ENCODE measurements around the gene MCM5.

MCM5 gene

GRCh38 chr22:35439365-35439717 lies 39.4 kb downstream of the MCM5 start:
- Histone ChIP-seq H3K4me2 (ENCODE audit: low read depth, low read length) (no peak overlapping the region), H3K9ac (ENCODE audit: low read length) (no peak overlapping the region), H3F3A (ENCODE audit: insufficient read depth, low read length) (no peaks in the 10 kb centered on the region), H3K4me1 (ENCODE audit: low read length) (no peaks in the 10 kb centered on the region), H3K27me3 (replicated peaks; ENCODE audit: insufficient read depth, low read length) (no peaks in the 10 kb centered on the region), H2AFZ (ENCODE audit: low read length) (no peak overlapping the region), H3K4me3 (ENCODE audit: low read length) (no peak overlapping the region), H3K79me2 (ENCODE audit: low read length) (no peaks in the 10 kb centered on the region), H3K9me3 (replicated peaks; ENCODE audit: insufficient read depth, low read length) (no peaks in the 10 kb centered on the region), H3K27ac (ENCODE audit: low read length) (no peak overlapping the region), H3K9me2 (replicated peaks; ENCODE audit: insufficient read depth, low read length) (no peaks in the 10 kb centered on the region), H3K36me3 (replicated peaks; ENCODE audit: insufficient read depth, low read length) (no peaks in the 10 kb centered on the region), H4K20me1 (ENCODE audit: insufficient read depth, low read length) (no peaks in the 10 kb centered on the region)
- TF ChIP-seq EZH2phosphoT487 (IDR thresholded peaks at IDR 0.05; ENCODE audit: low read length) (no peak), CTCF (IDR thresholded peaks at IDR 0.05; ENCODE audit: low read length) (no peak), EZH2 (optimal IDR thresholded peaks at IDR 0.05; ENCODE audit: low read depth, low read length) (no peak)
- no peak for DNase-seq

DNA sequence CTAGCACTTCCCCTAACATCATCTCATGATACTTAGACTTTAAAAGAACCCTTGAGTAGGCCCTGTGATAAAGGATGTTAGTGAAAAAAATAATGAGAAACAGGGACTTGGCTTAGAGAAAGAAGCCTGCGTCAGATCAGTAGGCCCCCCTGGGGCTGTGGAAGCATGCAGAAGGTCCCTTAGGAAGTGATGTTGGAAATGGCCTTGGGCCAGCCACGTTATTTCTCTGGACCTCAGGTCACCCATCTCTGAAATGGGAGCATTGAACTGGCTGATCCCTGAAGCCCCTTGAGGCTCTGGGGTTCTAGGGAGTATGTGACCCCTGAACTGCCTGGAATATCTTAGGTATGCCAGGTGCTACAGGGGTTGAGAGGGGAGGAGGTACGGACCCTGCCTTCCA lies 40.2 kb downstream of the MCM5 start:
- H3K9me3 ChIP-seq (replicated peaks; ENCODE audit: insufficient read depth, low read length), result no peaks in the 10 kb centered on the region
- no peak overlapping the region for H3K4me2 ChIP-seq (ENCODE audit: low read depth, low read length)
- H3K4me3 ChIP-seq (ENCODE audit: low read length), result no peak overlapping the region
- no peak for TF ChIP-seq EZH2phosphoT487 (IDR thresholded peaks at IDR 0.05; ENCODE audit: low read length)
- TF ChIP-seq EZH2 (optimal IDR thresholded peaks at IDR 0.05; ENCODE audit: low read depth, low read length), result no peak
- no peak for TF ChIP-seq CTCF (IDR thresholded peaks at IDR 0.05; ENCODE audit: low read length)
- H3F3A ChIP-seq (ENCODE audit: insufficient read depth, low read length), result no peaks in the 10 kb centered on the region
- H3K27me3 ChIP-seq (replicated peaks; ENCODE audit: insufficient read depth, low read length), result no peaks in the 10 kb centered on the region
- DNase-seq, result no peak
- no peaks in the 10 kb centered on the region for H4K20me1 ChIP-seq (ENCODE audit: insufficient read depth, low read length)
- no peaks in the 10 kb centered on the region for H3K9me2 ChIP-seq (replicated peaks; ENCODE audit: insufficient read depth, low read length)
- no peaks in the 10 kb centered on the region for H3K4me1 ChIP-seq (ENCODE audit: low read length)
- no peak overlapping the region for H2AFZ ChIP-seq (ENCODE audit: low read length)
- H3K36me3 ChIP-seq (replicated peaks; ENCODE audit: insufficient read depth, low read length), result no peaks in the 10 kb centered on the region
- no peak overlapping the region for H3K9ac ChIP-seq (ENCODE audit: low read length)
- no peak overlapping the region for H3K27ac ChIP-seq (ENCODE audit: low read length)
- H3K79me2 ChIP-seq (ENCODE audit: low read length), result no peaks in the 10 kb centered on the region

GRCh38 chr22:35441489-35442100 lies 41.7 kb downstream of the MCM5 start:
- H3K4me2 ChIP-seq (ENCODE audit: low read depth, low read length), result no peak overlapping the region
- H3F3A ChIP-seq (ENCODE audit: insufficient read depth, low read length), result no peaks in the 10 kb centered on the region
- H3K36me3 ChIP-seq (replicated peaks; ENCODE audit: insufficient read depth, low read length), result no peaks in the 10 kb centered on the region
- H3K27me3 ChIP-seq (replicated peaks; ENCODE audit: insufficient read depth, low read length), result no peaks in the 10 kb centered on the region
- no peaks in the 10 kb centered on the region for H4K20me1 ChIP-seq (ENCODE audit: insufficient read depth, low read length)
- no peaks in the 10 kb centered on the region for H3K4me1 ChIP-seq (ENCODE audit: low read length)
- no peaks in the 10 kb centered on the region for H3K9me3 ChIP-seq (replicated peaks; ENCODE audit: insufficient read depth, low read length)
- no peak overlapping the region for H3K9ac ChIP-seq (ENCODE audit: low read length)
- H2AFZ ChIP-seq (ENCODE audit: low read length), result no peak overlapping the region
- H3K79me2 ChIP-seq (ENCODE audit: low read length), result no peaks in the 10 kb centered on the region
- no peak overlapping the region for H3K4me3 ChIP-seq (ENCODE audit: low read length)
- H3K9me2 ChIP-seq (replicated peaks; ENCODE audit: insufficient read depth, low read length), result no peaks in the 10 kb centered on the region
- no peak overlapping the region for H3K27ac ChIP-seq (ENCODE audit: low read length)
- TF ChIP-seq EZH2phosphoT487 (IDR thresholded peaks at IDR 0.05; ENCODE audit: low read length), result no peak
- TF ChIP-seq EZH2 (optimal IDR thresholded peaks at IDR 0.05; ENCODE audit: low read depth, low read length), result no peak
- TF ChIP-seq CTCF (IDR thresholded peaks at IDR 0.05; ENCODE audit: low read length), result no peak
- no peak for DNase-seq
